ENCODE measurements around the gene CHMP6. TPM values are rescaled to one million over a fixed set of nuclear protein-coding genes. Genes with fewer than 3 reads are reported as not detected.

CHMP6 gene
- total RNA-seq, 1 experiment from 2014 or later, result 22.0 TPM

- Histone ChIP-seq H3K4me3 (replicated peaks in 1 of 2; ENCODE audit: low read depth in 1 of 2, low read length in 2 of 2) (no peak overlapping the region), H3K36me3 (ENCODE audit: control insufficient read depth in 1 of 2, insufficient read depth in 2 of 2, low read length in 2 of 2) (no peaks in the 10 kb centered on the region), H4K20me1 (ENCODE audit: insufficient read depth) (no peaks in the 10 kb centered on the region), H3K9ac (ENCODE audit: low read length) (no peak overlapping the region), H3K9me2 (ENCODE audit: insufficient read depth) (no peaks in the 10 kb centered on the region), H3K27ac (ENCODE audit: low read depth, low read length) (no peak overlapping the region), H3K4me2 (ENCODE audit: low read length) (no peak overlapping the region), H2AFZ (ENCODE audit: low read depth, low read length, poor library complexity, severe bottlenecking) (no peak overlapping the region), H3K27me3 (ENCODE audit: insufficient read depth, low read length) (no peaks in the 10 kb centered on the region), H3K9me3 (ENCODE audit: control insufficient read depth in 1 of 2, insufficient read depth in 1 of 2, low read depth in 1 of 2, low read length in 2 of 2) (no peaks in the 10 kb centered on the region), H3K79me2 (ENCODE audit: insufficient read depth, low read length) (no peaks in the 10 kb centered on the region), H3K4me1 (ENCODE audit: control insufficient read depth in 1 of 2, insufficient read depth in 2 of 2, low read length in 2 of 2) (no peaks in the 10 kb centered on the region)
- ChIA-PET RAD21 (ENCODE audit: low non-redundant PET in 1 of 2, low total read pairs in 2 of 2, uncharacterized antibody in 2 of 2, unreplicated experiment in 2 of 2) (interaction anchor here in 1 of 2 experiments (2.1 kb wide), 1 partner anchor 544 kb away, joined by 6 read pairs; no protein-coding TSS in a partner anchor), CTCF (interaction anchor here (0.9 to 1.9 kb wide), 5 partner anchors 8 to 547 kb away, joined by 3 to 16 read pairs (median 3); no protein-coding TSS in a partner anchor), POLR2A (no interaction called here)
- TF ChIP-seq SP1 (IDR thresholded peaks at IDR 0.05; ENCODE audit: low read depth) (no peak), YY1 (IDR thresholded peaks at IDR 0.05; ENCODE audit: extremely low read depth, insufficient replicate concordance, low read depth, low read length) (no peak), EZH2 (IDR thresholded peaks at IDR 0.05) (no peak), TCF7L2 (IDR thresholded peaks at IDR 0.05; ENCODE audit: borderline replicate concordance, extremely low read depth, insufficient read depth, insufficient read length) (no peak), JUND (IDR thresholded peaks at IDR 0.05) (no peak), REST (IDR thresholded peaks at IDR 0.05; ENCODE audit: low read depth) (no peak), ZNF274 (IDR thresholded peaks at IDR 0.05; ENCODE audit: low read depth, low read length) (no peak), FOSL1 (IDR thresholded peaks at IDR 0.05; ENCODE audit: low read depth) (no peak), ELF1 (IDR thresholded peaks at IDR 0.05; ENCODE audit: borderline replicate concordance, low read depth) (no peak), CBX3 (IDR thresholded peaks at IDR 0.05; ENCODE audit: low read depth) (no peak), CEBPB (IDR thresholded peaks at IDR 0.05; ENCODE audit: low read depth) (no peak), RAD21 (IDR thresholded peaks at IDR 0.05; ENCODE audit: low read depth) (no peak), EGR1 (IDR thresholded peaks at IDR 0.05; ENCODE audit: low read depth) (no peak), EZH2phosphoT487 (IDR thresholded peaks at IDR 0.05; ENCODE audit: borderline replicate concordance) (no peak), POLR2A (IDR thresholded peaks at IDR 0.05; ENCODE audit: borderline replicate concordance, extremely low read depth, insufficient read depth, insufficient read length) (no peak)
- TF ChIP-seq, protein P1, sequence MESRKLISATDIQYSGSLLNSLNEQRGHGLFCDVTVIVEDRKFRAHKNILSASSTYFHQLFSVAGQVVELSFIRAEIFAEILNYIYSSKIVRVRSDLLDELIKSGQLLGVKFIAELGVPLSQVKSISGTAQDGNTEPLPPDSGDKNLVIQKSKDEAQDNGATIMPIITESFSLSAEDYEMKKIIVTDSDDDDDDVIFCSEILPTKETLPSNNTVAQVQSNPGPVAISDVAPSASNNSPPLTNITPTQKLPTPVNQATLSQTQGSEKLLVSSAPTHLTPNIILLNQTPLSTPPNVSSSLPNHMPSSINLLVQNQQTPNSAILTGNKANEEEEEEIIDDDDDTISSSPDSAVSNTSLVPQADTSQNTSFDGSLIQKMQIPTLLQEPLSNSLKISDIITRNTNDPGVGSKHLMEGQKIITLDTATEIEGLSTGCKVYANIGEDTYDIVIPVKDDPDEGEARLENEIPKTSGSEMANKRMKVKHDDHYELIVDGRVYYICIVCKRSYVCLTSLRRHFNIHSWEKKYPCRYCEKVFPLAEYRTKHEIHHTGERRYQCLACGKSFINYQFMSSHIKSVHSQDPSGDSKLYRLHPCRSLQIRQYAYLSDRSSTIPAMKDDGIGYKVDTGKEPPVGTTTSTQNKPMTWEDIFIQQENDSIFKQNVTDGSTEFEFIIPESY (IDR thresholded peaks at IDR 0.05; ENCODE audit: extremely low read depth, insufficient replicate concordance, low read length), result no peak
- ATAC-seq, result peak; percentile 20
- BruUV-seq (replicated peaks), result no TSS peak
- intact Hi-C loops (cut with micrococcal nuclease), result loop anchor here (1.0 kb wide), 1 partner anchor 544 kb away; no protein-coding TSS in a partner anchor
- no peak for DNase-seq (ENCODE audit: low read depth, low spot score)
Observed at GRCh38 chr17:80970762-80971703, 20.6 kb upstream of the CHMP6 start.
